SK-N-SH (cell line): Measurements from ENCODE around the gene WDR7. TPM values are rescaled to one million over a fixed set of nuclear protein-coding genes. Genes with fewer than 3 reads are reported as not detected.

Experiments
- CTCF ChIA-PET: fragments of 300-600, 350-600 bp; formaldehyde crosslinking; extraction: SDS; loops from one replicate; lab custom pipeline; 2021; lab: Yijun Ruan, JAX
- POLR2A ChIA-PET: fragments of 350-600 bp; sonication (Branson Sonifier 250); formaldehyde crosslinking; extraction: SDS; loops from one replicate; lab custom pipeline; 2020; ENCODE audit warnings: antibody characterized with exemption, inconsistent platforms; lab: Yijun Ruan, JAX
- DNase-seq: peaks from one replicate; pipeline ENCODE4 v3.0.0; 2012
- H2AFZ ChIP-seq: fragments of 200-600 bp; sonication (generic); 2 replicates; pipeline ENCODE4 v1.8.1; 2016; ENCODE audit warnings: antibody characterized with exemption, mild to moderate bottlenecking, low read depth
- H3F3A ChIP-seq: fragments of 200-600 bp; sonication (generic); replicated peaks from 2 replicates; pipeline ENCODE3; 2016; ENCODE audit warnings: antibody characterized with exemption, mild to moderate bottlenecking; ENCODE audit not compliant: insufficient read depth
- H3K27ac ChIP-seq, 2 experiments: fragments of 200-500 bp in 1 of 2; fragments of 200-600 bp in 1 of 2; sonication (Bioruptor generic) in 1 of 2; sonication (generic), shearing (Covaris generic) in 1 of 2; 2 replicates each; pipeline versions ENCODE4 v1.5.1 to v1.6.1; 2014 to 2016; ENCODE audit warnings: low read depth in 2 of 2, inconsistent platforms in 1 of 2, low read length in 1 of 2, mild to moderate bottlenecking in 1 of 2, mixed read lengths in 1 of 2
- H3K27me3 ChIP-seq: fragments of 200-600 bp; sonication (generic), shearing (Covaris generic); 2 replicates; pipeline ENCODE4 v1.6.1; 2016; ENCODE audit warnings: mixed run types; ENCODE audit not compliant: insufficient read depth
- H3K36me3 ChIP-seq, 2 experiments: fragments of 200-500 bp in 1 of 2; fragments of 200-600 bp in 1 of 2; sonication (Bioruptor generic) in 1 of 2; sonication (generic) in 1 of 2; replicated peaks in 1 of 2; 2 replicates each; pipeline versions ENCODE3 to v1.5.1; 2014 to 2016; ENCODE audit warnings: low read length in 1 of 2, mild to moderate bottlenecking in 1 of 2; ENCODE audit not compliant: insufficient read depth in 2 of 2, control insufficient read depth in 1 of 2
- H3K4me1 ChIP-seq, 2 experiments: fragments of 200-500 bp in 1 of 2; fragments of 200-600 bp in 1 of 2; sonication (Bioruptor generic) in 1 of 2; sonication (generic), shearing (Covaris generic) in 1 of 2; 2 replicates each; pipeline versions ENCODE4 v1.5.1 to v1.6.1; 2014 to 2016; ENCODE audit warnings: low read depth in 1 of 2, low read length in 1 of 2, mixed run types in 1 of 2; ENCODE audit not compliant: insufficient read depth in 2 of 2, control insufficient read depth in 1 of 2
- H3K4me2 ChIP-seq: fragments of 200-600 bp; sonication (generic), shearing (Covaris generic); 2 replicates; pipeline ENCODE4 v1.6.1; 2017; ENCODE audit warnings: mixed run types
- H3K4me3 ChIP-seq, 2 experiments: fragments of 200-500 bp in 1 of 2; fragments of 200-600 bp in 1 of 2; sonication (Bioruptor generic) in 1 of 2; sonication (generic), shearing (Covaris generic) in 1 of 2; 2 replicates each; pipeline versions ENCODE4 v1.5.1 to v1.8.1; 2014 to 2016; ENCODE audit warnings: low read depth in 2 of 2, inconsistent platforms in 1 of 2, low read length in 1 of 2, mild to moderate bottlenecking in 1 of 2, mixed read lengths in 1 of 2, moderate library complexity in 1 of 2
- H3K79me2 ChIP-seq: fragments of 200-600 bp; sonication (generic); 2 replicates; pipeline ENCODE4 v1.8.1; 2017; ENCODE audit warnings: mild to moderate bottlenecking; ENCODE audit not compliant: insufficient read depth
- H3K9ac ChIP-seq: fragments of 200-600 bp; sonication (generic); 2 replicates; pipeline ENCODE4 v1.6.1; 2017; ENCODE audit warnings: mixed run types
- H3K9me2 ChIP-seq: fragments of 200-600 bp; sonication (generic); 2 replicates; pipeline ENCODE4 v1.6.1; 2017; ENCODE audit warnings: mixed run types
- H3K9me3 ChIP-seq: fragments of 200-600 bp; sonication (generic); 2 replicates; pipeline ENCODE4 v1.6.1; 2017; ENCODE audit warnings: mixed run types, mild to moderate bottlenecking, moderate library complexity
- H4K20me1 ChIP-seq: fragments of 200-600 bp; sonication (generic); 2 replicates; pipeline ENCODE4 v1.6.1; 2017; ENCODE audit warnings: mild to moderate bottlenecking, mixed run types; ENCODE audit not compliant: insufficient read depth
- CHD2 ChIP-seq: fragments of 150-350 bp; IDR thresholded peaks from 2 replicates; pipeline ENCODE4 v1.6.1; 2018; ENCODE audit warnings: low read length; ENCODE audit not compliant: partially characterized antibody
- ELF1 ChIP-seq: IDR thresholded peaks from 2 replicates; pipeline ENCODE4 v1.4.0; 2012
- EP300 ChIP-seq, 2 experiments: IDR thresholded peaks; 2 replicates each; pipeline versions ENCODE4 v1.4.0 to v1.6.1; 2012; ENCODE audit warnings: borderline replicate concordance in 1 of 2, low read depth in 1 of 2, low read length in 1 of 2
- FOSL2 ChIP-seq: IDR thresholded peaks from 2 replicates; pipeline ENCODE4 v1.4.0; 2012; ENCODE audit warnings: low read depth, mild to moderate bottlenecking, moderate library complexity, borderline replicate concordance
- FOXJ3 ChIP-seq: sonication (generic); formaldehyde crosslinking; IDR thresholded peaks from 2 replicates; pipeline ENCODE4 v1.5.1; 2020; ENCODE audit warnings: mild to moderate bottlenecking, missing genetic modification reagents
- FOXM1 ChIP-seq: IDR thresholded peaks from 2 replicates; pipeline ENCODE4 v1.4.0; 2012; ENCODE audit warnings: low read depth, mild to moderate bottlenecking
- GABPA ChIP-seq: IDR thresholded peaks from 2 replicates; pipeline ENCODE4 v1.4.0; 2012; ENCODE audit warnings: low read depth, mild to moderate bottlenecking
- GATA2 ChIP-seq: sonication (generic); formaldehyde crosslinking; IDR thresholded peaks from 2 replicates; pipeline ENCODE4 v1.5.0; 2020; ENCODE audit warnings: mild to moderate bottlenecking, missing genetic modification reagents
- IRF3 ChIP-seq: fragments of 150-350 bp; IDR thresholded peaks from 2 replicates; pipeline ENCODE4 v1.6.1; 2016; ENCODE audit warnings: mild to moderate bottlenecking, low read depth, low read length
- JUND ChIP-seq: IDR thresholded peaks from 2 replicates; pipeline ENCODE4 v1.4.0; 2012
- MAX ChIP-seq: IDR thresholded peaks from 2 replicates; pipeline ENCODE4 v1.4.0; 2012; ENCODE audit warnings: low read depth
- MXI1 ChIP-seq: IDR thresholded peaks from 2 replicates; pipeline ENCODE4 v1.6.1; 2012; ENCODE audit warnings: mild to moderate bottlenecking, low read depth, low read length, improper control_type of control experiment
- NRF1 ChIP-seq: IDR thresholded peaks from 2 replicates; pipeline ENCODE4 v1.6.1; 2012; ENCODE audit warnings: low read depth, mild to moderate bottlenecking, low read length
- PBX3 ChIP-seq: IDR thresholded peaks from 2 replicates; pipeline ENCODE4; 2012
- RAD21 ChIP-seq: IDR thresholded peaks from 2 replicates; pipeline ENCODE4 v1.6.1; 2012; ENCODE audit warnings: mild to moderate bottlenecking, low read length
- RCOR1 ChIP-seq: fragments of 150-350 bp; IDR thresholded peaks from 2 replicates; pipeline ENCODE4 v1.6.1; 2017; ENCODE audit warnings: antibody characterized with exemption, low read length
- REST ChIP-seq: IDR thresholded peaks from 2 replicates; pipeline ENCODE4 v1.6.1; 2012; ENCODE audit warnings: mild to moderate bottlenecking, low read depth, low read length, moderate library complexity
- RFX5 ChIP-seq: IDR thresholded peaks from 2 replicates; pipeline ENCODE4 v1.6.1; 2012; ENCODE audit warnings: mild to moderate bottlenecking, improper control_type of control experiment, low read length
- SIN3A ChIP-seq: IDR thresholded peaks from 2 replicates; pipeline ENCODE4 v1.6.1; 2012; ENCODE audit warnings: low read depth, mild to moderate bottlenecking, low read length, moderate library complexity, borderline replicate concordance
- SMC3 ChIP-seq: IDR thresholded peaks from 2 replicates; pipeline ENCODE4 v1.6.1; 2012; ENCODE audit warnings: low read depth, low read length, improper control_type of control experiment
- YY1 ChIP-seq: IDR thresholded peaks from 2 replicates; pipeline ENCODE4 v1.4.0; 2012; ENCODE audit warnings: low read depth, mild to moderate bottlenecking
- ZBTB33 ChIP-seq: IDR thresholded peaks from 2 replicates; pipeline ENCODE4 v1.4.0; 2012; ENCODE audit warnings: low read depth, borderline replicate concordance
- WGBS: methylation state at CpG from one replicate; pipeline ENCODE4 v1.1.6; 2017; ENCODE audit warnings: low lambda C conversion rate; 5-methylcytosine and 5-hydroxymethylcytosine counted together
- polyA plus RNA-seq, 3 experiments: library from polyadenylated mRNA; depleted of rRNA; stranded (reverse); fragments of >200 nt; gene quantifications; 2 replicates each; pipeline ENCODE4 v1.2.3, GENCODE V29; 2012

Gene WDR7
- polyA plus RNA-seq, 1 of the 3 experiments (the other 2 are of a cell fraction), result 4.1 TPM

GRCh38 chr18:56984731-56985130 lies 333.6 kb downstream of the WDR7 start:
- no peak overlapping the region for H3K4me2 ChIP-seq
- TF ChIP-seq GATA2 (CRISPR knock-in tag), result no peak
- TF ChIP-seq RAD21, result no peak
- no peak for TF ChIP-seq RFX5
- no peak for TF ChIP-seq EP300 (IDR thresholded peaks at IDR 0.05; ENCODE audit: borderline replicate concordance in 1 of 2, low read depth in 1 of 2, low read length in 1 of 2)
- no peak for TF ChIP-seq NRF1
- POLR2A ChIA-PET, result no interaction called here

GRCh38 chr18:56986829-56987228 lies 335.7 kb downstream of the WDR7 start:
- DNase-seq, result no peak
- H3K27me3 ChIP-seq, result no peaks in the 10 kb centered on the region
- TF ChIP-seq IRF3, result no peak
- TF ChIP-seq PBX3, result no peak
- no peak for TF ChIP-seq SIN3A
- TF ChIP-seq FOSL2, result no peak
- TF ChIP-seq REST, result no peak
- TF ChIP-seq YY1, result no peak
- TF ChIP-seq MXI1, result no peak
- no peak for TF ChIP-seq SMC3
- TF ChIP-seq ZBTB33, result no peak
- no peak for TF ChIP-seq GATA2 (CRISPR knock-in tag)
- TF ChIP-seq RCOR1, result no peak
- no peak for TF ChIP-seq RAD21
- no peak for TF ChIP-seq CHD2
- no peak for TF ChIP-seq GABPA
- TF ChIP-seq NRF1, result no peak
- TF ChIP-seq JUND, result no peak
- no peak for TF ChIP-seq FOXM1
- no peak for TF ChIP-seq FOXJ3
- TF ChIP-seq MAX, result no peak
- no peak for TF ChIP-seq ELF1
- no peak overlapping the region for H3K9ac ChIP-seq
- no peak overlapping the region for H3K4me2 ChIP-seq
- no peaks in the 10 kb centered on the region for H3K9me2 ChIP-seq
- POLR2A ChIA-PET, result no interaction called here
- WGBS, result 92% methylated on average over 2 of the region's 2 CpGs
- H3K79me2 ChIP-seq, result no peaks in the 10 kb centered on the region
- no peaks in the 10 kb centered on the region for H3K9me3 ChIP-seq
- H3F3A ChIP-seq, result peaks cover 5% of the 10 kb centered on the region
- CTCF ChIA-PET, result interaction anchor here (1.0 kb wide), 2 partner anchors 10 to 118 kb away, joined by 3 read pairs; no protein-coding TSS in a partner anchor
- H3K27ac ChIP-seq, result no peak overlapping the region
- H2AFZ ChIP-seq, result no peak overlapping the region
- no peaks in the 10 kb centered on the region; a peak in 2 of 4 replicates for H3K4me1 ChIP-seq
- no peaks in the 10 kb centered on the region for H3K36me3 ChIP-seq
- no peaks in the 10 kb centered on the region for H4K20me1 ChIP-seq
- no peak overlapping the region for H3K4me3 ChIP-seq

More at GRCh38 chr18:56984731-56985130, 333.6 kb downstream of the WDR7 start:
- Histone ChIP-seq H3K9me3 (no peaks in the 10 kb centered on the region), H3K4me1 (no peaks in the 10 kb centered on the region; a peak in 2 of 4 replicates), H4K20me1 (no peaks in the 10 kb centered on the region), H3K79me2 (no peaks in the 10 kb centered on the region), H3F3A (peaks cover 5% of the 10 kb centered on the region), H2AFZ (no peak overlapping the region), H3K4me3 (no peak overlapping the region), H3K9me2 (no peaks in the 10 kb centered on the region), H3K36me3 (no peaks in the 10 kb centered on the region), H3K27me3 (no peaks in the 10 kb centered on the region), H3K9ac (no peak overlapping the region), H3K27ac (no peak overlapping the region)
- DNase-seq, result no peak
- WGBS, result 82% methylated on average over 5 of the region's 5 CpGs
- CTCF ChIA-PET, result no interaction called here
